HG03565 (cell line): ENCODE results near the gene PABPC3.

ENCODE experiments used
- ATAC-seq: cut with Tn5 transposase; IDR thresholded peaks from one replicate; pipeline ENCODE4 v1.9.1; 2021; ENCODE audit warnings: mild to moderate bottlenecking, moderate library complexity; ENCODE audit not compliant: unreplicated experiment

The PABPC3 gene

DNA sequence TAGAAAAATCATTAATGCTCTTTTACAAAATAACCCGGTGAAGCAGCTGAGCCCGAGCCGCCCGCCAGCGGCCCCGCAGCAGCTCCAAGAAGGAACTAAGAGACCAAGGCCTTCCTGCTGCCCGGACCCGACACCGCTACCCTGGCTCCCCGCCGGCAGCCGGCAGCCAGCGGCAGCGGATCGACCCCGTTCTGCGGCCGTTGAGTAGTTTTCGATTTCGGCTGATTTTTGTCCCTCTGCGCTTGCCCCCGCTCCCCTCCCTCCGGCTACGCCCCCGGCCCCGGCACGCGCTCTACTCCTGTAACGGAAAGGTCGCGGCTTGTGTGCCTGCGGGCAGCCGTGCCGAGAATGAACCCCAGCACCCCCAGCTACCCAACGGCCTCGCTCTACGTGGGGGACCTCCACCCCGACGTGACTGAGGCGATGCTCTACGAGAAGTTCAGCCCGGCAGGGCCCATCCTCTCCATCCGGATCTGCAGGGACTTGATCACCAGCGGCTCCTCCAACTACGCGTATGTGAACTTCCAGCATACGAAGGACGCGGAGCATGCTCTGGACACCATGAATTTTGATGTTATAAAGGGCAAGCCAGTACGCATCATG lies at the start of gene PABPC3:
PABPC3 (plus strand) TSS at position 286 of the 603 bp plus-strand sequence; CDS start at position 349, 63 bp downstream.
- ATAC-seq = no peak

GRCh38 chr13:25046274-25046984 lies 49.5 kb upstream of the PABPC3 start:
- no peak for ATAC-seq

DNA sequence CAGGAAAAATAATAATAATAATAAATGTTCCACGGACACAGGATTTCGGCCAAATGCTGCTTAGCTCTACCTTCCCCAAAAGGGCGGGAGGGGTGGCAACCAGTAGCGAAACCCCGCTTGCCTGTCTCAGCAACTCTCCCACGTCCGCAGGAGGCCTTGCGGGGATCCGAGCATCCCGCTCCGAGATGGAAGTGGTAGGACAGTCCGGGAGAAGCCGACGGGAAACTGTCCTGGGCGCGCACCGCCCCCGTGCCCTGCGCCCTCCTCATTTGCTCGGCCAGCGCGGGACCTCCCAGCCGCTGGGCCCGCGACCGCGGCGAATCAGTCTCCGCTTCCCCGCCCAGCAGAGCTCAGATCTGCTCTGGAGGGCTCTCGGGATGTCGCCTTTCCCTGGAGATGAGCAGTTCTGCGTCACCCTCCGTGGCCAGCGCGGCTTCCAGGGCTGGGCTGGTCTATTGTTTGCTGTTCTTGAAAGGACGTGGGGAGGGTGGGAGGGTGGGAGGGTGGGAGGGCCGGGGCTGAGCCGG lies 48.9 kb upstream of the PABPC3 start:
- ATAC-seq = no peak

DNA sequence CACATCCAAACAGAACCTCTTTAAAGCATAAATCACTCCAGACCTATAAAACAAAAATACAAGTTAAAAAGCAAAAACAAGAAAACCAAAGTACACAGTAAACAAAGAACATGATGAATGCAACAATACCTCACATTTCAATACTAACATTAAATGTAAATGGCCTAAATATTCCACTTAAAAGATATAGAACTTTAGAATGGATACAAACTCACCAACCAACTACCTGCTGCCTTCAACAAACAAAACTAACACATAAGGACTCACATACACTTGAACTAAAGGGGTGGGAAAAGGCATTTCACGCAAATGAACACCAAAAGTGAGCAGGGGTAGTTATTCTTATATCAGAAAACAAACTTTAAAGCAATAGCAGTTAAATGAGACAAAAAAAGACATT lies 44.9 kb upstream of the PABPC3 start:
- ATAC-seq = no peak

DNA sequence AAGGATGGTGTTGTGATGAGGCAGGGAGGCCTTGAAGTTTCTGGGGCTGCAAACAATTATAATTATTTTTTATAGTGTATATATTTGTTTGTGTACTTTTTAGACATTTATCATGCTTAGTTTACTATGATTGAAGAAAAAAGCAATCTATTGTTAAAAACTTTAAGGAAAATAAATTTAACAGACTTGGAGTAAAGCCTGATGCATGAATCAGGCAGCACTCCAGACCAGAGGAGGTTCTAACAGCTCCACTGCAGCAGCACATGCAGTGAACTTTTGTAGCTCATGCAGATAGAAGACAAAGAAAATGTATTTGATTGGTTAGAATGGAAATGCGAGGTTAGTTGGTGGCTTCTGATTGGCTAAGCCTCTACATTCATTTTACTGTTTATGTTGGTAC lies 36.8 kb upstream of the PABPC3 start:
- ATAC-seq = no peak

GRCh38 chr13:25059958-25060357 lies 36.0 kb upstream of the PABPC3 start:
- no peak for ATAC-seq

DNA sequence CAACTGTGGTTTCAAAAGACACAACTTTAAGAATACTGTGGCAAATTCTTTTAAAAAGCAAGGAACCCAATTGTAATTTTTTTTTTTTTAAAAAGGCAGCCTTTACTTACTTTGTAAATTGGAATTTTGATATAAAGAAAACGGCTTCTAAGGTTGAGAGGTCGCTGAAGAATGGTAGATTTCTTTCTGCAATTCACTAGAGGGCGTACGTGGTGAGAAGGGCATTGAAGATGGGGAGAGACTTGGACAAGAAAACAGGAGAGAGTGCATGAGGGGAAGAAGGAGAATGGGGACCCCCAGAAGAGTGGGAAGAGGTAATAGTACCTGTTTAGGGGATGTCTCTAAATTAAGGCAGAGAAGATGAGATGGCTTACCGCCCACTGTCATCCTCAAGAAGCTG lies 33.5 kb upstream of the PABPC3 start:
- ATAC-seq = no peak

- ATAC-seq = no peak
Observed at GRCh38 chr13:25064396-25064795, 31.5 kb upstream of the PABPC3 start.

DNA sequence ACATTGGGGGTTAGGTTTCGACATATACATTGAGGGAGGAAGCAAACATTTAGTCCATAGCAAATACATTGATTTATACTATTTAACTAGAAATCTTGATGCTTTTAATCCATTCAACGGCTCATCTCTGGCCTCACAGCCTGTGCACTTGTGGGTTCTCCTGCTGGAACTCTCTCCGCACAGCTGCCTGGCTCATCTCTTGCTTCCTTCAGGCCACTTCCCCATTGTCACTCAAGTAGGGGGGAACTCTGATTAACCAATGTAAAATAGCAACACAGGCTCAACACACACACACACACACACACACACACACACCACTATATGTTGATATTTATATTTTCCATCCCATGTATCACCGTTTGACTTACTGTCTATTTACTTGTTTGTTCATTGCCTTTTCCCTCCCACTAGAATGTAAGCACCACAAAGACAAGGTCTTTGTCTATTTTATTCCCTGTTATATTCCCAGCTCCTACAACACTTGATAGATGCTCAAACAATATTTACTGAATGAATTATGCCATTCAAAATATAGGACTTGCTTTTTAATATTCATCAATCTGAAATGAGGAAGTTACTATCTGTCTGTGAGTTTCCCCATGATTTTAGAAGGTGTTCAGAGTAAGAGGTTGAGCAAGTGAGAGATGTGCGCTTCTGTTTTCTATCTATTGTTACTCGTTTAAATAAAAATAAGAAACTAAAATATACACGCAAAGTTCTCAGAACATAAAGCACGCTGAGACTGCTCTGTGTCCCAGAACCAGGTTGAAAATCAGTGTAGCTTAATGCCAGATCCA lies 29.8 kb upstream of the PABPC3 start:
- ATAC-seq = no peak

DNA sequence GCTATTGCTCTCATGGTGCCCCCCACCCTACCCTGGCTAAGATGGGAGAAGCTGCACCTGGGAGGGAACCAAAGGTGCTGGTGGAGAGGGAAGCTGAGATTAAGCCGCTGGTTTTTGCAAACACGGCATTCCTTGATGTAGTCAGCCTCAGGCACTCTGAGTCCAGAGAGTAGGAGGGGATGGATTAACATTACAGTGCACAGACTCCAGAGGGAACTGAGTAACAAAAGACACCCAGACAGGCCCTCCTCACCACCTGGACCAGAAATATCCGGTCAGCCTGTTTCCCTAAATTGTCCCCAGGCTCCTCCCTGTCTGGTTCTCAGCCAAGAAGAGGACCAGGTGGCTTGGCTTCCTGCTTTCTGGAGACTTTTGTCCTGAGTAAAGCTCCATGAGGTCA lies 28.9 kb upstream of the PABPC3 start:
- ATAC-seq = no peak

- no peak for ATAC-seq
Observed at GRCh38 chr13:25068810-25069209, 27.1 kb upstream of the PABPC3 start.

DNA sequence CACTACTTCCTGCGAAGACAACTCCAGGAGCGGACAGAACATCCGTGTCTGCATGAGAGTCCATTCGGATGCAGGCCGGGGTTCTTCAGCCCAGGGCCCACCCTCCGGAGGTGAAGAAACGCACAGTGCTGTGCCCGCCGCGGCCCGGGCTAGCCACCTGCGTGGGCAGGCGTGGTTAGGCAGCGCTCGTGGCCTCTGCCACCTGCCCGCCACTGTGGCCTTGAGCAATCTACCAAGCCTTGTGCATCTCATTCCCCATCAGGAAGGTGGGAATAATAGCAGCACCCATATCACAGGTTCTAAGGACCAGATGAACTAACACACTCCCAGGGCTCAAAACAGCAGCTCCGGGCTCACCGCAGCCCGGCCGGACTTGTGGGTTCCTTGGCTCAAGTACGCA lies 26.7 kb upstream of the PABPC3 start:
- no peak for ATAC-seq

- ATAC-seq = no peak
Observed at GRCh38 chr13:25069911-25070310, 26.0 kb upstream of the PABPC3 start.

DNA sequence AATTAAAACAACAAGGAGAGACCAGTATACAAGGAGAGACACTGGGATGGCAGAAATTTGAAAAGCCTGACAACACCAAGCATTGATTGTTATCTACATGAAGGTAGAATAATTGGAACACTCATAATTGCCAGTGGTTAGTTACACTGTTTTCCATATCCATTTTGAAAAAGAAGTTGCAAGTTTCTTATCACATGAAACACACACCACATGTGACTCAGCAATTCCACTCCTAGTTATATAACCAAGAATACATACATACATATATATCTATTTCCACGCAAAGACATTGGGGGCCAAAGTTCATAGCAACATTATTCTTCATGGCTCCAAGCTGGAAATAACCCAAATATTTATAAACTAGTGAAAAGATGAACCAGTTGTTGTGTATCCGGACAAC lies 15.2 kb upstream of the PABPC3 start:
- no peak for ATAC-seq

GRCh38 chr13:25084096-25084495 lies 11.8 kb upstream of the PABPC3 start:
- no peak for ATAC-seq

- no peak for ATAC-seq
Observed at GRCh38 chr13:25085125-25085742, 10.7 kb upstream of the PABPC3 start.

DNA sequence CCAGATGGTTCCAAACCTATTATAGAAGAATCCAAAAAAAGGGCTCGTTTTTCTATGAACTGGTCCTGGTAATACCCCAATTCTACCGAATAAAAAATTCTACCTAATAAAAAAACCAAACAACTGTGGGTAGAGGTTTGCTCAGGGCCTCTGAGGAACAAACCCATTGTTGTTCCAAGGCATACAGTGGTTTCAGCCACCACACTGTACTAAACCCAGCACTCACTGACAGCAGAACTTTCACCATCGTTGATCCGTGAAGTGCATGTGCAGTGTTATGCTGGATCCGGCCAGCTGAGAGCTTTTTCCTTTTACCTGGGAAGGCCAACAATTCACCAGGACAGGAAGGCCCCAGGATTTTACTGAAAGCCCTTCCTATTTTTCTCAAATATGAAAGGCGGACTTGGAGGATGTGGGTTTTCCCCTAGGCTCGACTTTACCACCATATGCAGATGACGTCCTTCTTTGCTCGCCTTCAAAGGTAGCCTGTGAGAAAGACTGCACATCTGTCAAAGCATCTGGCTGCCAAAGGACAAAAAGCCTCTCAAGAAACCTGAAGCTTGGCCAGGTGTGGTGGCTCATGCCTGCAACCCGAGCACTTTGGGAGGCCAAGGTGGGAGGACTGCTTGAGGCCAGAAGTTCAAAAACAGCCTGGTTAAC lies 7.2 kb upstream of the PABPC3 start:
- ATAC-seq = no peak

DNA sequence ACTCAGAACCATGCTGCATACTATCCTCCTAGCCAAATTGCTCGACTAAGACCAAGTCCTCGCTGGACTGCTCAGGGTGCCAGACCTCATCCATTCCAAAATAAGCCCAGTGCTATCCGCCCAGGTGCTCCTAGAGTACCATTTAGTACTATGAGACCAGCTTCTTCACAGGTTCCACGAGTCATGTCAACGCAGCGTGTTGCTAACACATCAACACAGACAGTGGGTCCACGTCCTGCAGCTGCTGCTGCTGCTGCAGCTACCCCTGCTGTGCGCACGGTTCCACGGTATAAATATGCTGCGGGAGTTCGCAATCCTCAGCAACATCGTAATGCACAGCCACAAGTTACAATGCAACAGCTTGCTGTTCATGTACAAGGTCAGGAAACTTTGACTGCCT lies 1.5 kb downstream of the PABPC3 start:
- no peak for ATAC-seq

DNA sequence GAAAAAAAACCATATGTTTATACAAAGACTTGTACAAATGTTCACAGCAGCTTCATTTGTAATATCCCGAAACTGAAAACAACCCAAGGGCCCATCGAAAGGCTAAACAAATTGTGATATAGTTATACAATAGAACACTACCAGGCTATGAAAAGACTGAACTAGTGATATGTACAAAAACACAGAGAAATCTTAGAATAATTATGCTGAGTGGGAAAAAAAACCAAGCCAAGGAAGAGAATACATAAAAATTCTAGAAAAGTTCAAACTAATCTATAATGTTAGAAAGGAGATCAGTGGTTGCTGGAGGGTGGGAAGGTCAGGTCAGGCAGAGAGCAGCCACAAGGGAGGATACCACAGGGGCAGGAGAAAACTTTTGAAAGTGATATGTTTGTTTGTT lies 7.8 kb downstream of the PABPC3 start:
- ATAC-seq = no peak

DNA sequence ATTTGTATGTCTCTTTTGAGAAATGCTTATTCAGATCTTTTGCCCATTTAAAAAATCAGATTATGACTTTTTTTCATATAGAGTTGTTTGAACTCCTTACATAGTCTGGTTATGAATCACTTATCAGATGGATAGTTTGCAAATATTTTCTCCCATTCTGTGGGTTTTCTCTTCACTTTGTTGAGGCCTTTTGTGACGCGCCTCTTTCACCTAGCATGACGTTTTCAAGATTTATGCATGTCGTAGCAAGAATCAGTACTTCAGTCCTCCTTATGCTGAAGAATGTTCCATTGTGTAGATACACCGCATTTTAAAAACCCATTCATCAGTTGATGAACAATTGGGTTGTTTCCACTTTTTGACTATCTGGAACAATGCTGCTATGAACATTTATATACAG lies 13.4 kb downstream of the PABPC3 start:
- ATAC-seq = no peak
